DOHH2 (cell line): ENCODE data around the gene ACAN.

ENCODE experiments used
- H3F3A ChIP-seq: fragments of 200-600 bp; sonication (generic), shearing (Covaris generic); 2 replicates; pipeline ENCODE4 v1.6.0; 2016; ENCODE audit warnings: antibody characterized with exemption, mild to moderate bottlenecking; ENCODE audit not compliant: control insufficient read depth, insufficient read depth
- H3K27ac ChIP-seq: fragments of 200-600 bp; sonication (generic); 2 replicates; pipeline ENCODE4 v1.5.1; 2014; ENCODE audit warnings: low read depth, mild to moderate bottlenecking, low read length, moderate library complexity
- H3K27me3 ChIP-seq: fragments of 200-600 bp; sonication (generic); 2 replicates; pipeline ENCODE4 v1.6.1; 2014; ENCODE audit warnings: mild to moderate bottlenecking, low read length, mixed read lengths; ENCODE audit not compliant: control insufficient read depth
- H3K36me3 ChIP-seq: fragments of 200-600 bp; sonication (generic); 2 replicates; pipeline ENCODE4 v1.6.1; 2014; ENCODE audit warnings: mild to moderate bottlenecking, low read length, moderate library complexity, mixed read lengths; ENCODE audit not compliant: control insufficient read depth
- H3K4me1 ChIP-seq: fragments of 200-600 bp; sonication (generic); 2 replicates; pipeline ENCODE4 v1.6.1; 2014; ENCODE audit warnings: mild to moderate bottlenecking, low read length, mixed read lengths; ENCODE audit not compliant: control insufficient read depth
- H3K4me2 ChIP-seq: fragments of 200-600 bp; sonication (generic); 2 replicates; pipeline ENCODE4 v1.6.0; 2014; ENCODE audit warnings: mild to moderate bottlenecking, low read length, moderate library complexity
- H3K4me3 ChIP-seq: fragments of 200-600 bp; sonication (generic); 2 replicates; pipeline ENCODE4 v1.5.1; 2014; ENCODE audit warnings: mild to moderate bottlenecking, low read length, mixed read lengths
- H3K79me2 ChIP-seq: fragments of 200-600 bp; sonication (generic); 2 replicates; pipeline ENCODE4 v1.6.1; 2014; ENCODE audit warnings: mild to moderate bottlenecking, low read length, mixed read lengths; ENCODE audit not compliant: control insufficient read depth
- H3K9me2 ChIP-seq: fragments of 200-600 bp; sonication (generic); replicated peaks from 2 replicates; pipeline ENCODE4 v1.6.1; 2014; ENCODE audit warnings: mild to moderate bottlenecking, low read length, mixed read lengths; ENCODE audit not compliant: control insufficient read depth
- H3K9me3 ChIP-seq: fragments of 200-600 bp; sonication (generic); 2 replicates; pipeline ENCODE4 v1.6.1; 2014; ENCODE audit warnings: antibody characterized with exemption, low read length, mixed read lengths; ENCODE audit not compliant: control insufficient read depth, insufficient read depth
- H4K20me1 ChIP-seq: fragments of 200-600 bp; sonication (generic); 2 replicates; pipeline ENCODE4 v1.6.0; 2014; ENCODE audit warnings: low read depth, mild to moderate bottlenecking, antibody characterized with exemption, low read length, moderate library complexity; ENCODE audit not compliant: control insufficient read depth, insufficient read depth
- EZH2phosphoT487 ChIP-seq: fragments of 200-600 bp; sonication (generic); IDR thresholded peaks from 2 replicates; pipeline ENCODE4 v1.6.1; 2017; ENCODE audit warnings: borderline replicate concordance, mild to moderate bottlenecking, antibody characterized with exemption, low read length, moderate library complexity, mixed read lengths
- TF ChIP-seq, protein P1 (sequence below): fragments of 200-600 bp; sonication (generic); IDR thresholded peaks from one replicate; pipeline ENCODE4 v1.5.1; 2014; ENCODE audit warnings: antibody characterized with exemption, mild to moderate bottlenecking, low read depth, low read length; ENCODE audit not compliant: poor library complexity, severe bottlenecking

Gene ACAN

DNA sequence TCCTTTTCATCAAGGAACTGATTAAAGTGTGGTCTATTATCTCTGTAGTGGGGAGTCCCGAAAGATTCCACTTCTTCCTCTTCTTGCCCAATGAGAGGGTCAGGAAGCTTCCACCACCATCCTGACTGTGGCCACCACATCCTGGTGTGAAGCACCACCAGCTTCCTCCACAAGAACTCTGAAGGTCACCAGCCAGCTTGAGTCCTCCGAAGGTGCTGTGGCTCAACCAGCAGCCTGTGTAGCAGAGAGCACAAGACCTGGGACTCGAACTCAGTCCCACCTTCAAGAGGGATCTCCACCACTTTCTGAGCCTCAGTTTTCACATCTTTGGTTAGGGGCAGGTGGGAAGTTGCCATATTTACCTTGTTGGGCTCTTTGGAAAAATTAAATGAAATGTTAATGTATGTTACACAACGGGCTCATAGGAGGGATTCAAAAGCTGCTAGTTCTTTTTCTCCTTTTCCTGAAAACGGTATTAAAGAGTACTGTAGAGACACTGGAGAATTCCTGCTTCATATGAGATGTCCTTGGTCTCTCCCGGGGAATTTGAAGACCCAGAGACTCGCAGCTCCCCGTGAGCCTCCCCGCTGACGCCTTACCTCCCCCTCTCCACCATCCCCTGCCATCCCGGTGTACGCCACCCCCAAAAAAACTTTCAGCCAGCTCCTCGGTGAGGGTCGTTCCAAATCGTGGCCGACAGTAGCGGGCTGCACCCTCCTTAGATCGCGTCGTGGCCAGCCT, 816 bp upstream of the ACAN start:
- Histone ChIP-seq H3K27me3 (peaks cover 65% of the 10 kb centered on the region), H3K4me3 (no peak overlapping the region), H3K9me3 (no peaks in the 10 kb centered on the region), H3K27ac (no peak overlapping the region), H3K4me2 (no peak overlapping the region), H3K79me2 (no peaks in the 10 kb centered on the region), H3K9me2 (no peaks in the 10 kb centered on the region), H3K4me1 (no peaks in the 10 kb centered on the region), H3K36me3 (no peaks in the 10 kb centered on the region), H4K20me1 (no peaks in the 10 kb centered on the region), H3F3A (no peaks in the 10 kb centered on the region)
- TF ChIP-seq, protein P1, sequence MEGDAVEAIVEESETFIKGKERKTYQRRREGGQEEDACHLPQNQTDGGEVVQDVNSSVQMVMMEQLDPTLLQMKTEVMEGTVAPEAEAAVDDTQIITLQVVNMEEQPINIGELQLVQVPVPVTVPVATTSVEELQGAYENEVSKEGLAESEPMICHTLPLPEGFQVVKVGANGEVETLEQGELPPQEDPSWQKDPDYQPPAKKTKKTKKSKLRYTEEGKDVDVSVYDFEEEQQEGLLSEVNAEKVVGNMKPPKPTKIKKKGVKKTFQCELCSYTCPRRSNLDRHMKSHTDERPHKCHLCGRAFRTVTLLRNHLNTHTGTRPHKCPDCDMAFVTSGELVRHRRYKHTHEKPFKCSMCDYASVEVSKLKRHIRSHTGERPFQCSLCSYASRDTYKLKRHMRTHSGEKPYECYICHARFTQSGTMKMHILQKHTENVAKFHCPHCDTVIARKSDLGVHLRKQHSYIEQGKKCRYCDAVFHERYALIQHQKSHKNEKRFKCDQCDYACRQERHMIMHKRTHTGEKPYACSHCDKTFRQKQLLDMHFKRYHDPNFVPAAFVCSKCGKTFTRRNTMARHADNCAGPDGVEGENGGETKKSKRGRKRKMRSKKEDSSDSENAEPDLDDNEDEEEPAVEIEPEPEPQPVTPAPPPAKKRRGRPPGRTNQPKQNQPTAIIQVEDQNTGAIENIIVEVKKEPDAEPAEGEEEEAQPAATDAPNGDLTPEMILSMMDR = no peak
- no peak for TF ChIP-seq EZH2phosphoT487

DNA sequence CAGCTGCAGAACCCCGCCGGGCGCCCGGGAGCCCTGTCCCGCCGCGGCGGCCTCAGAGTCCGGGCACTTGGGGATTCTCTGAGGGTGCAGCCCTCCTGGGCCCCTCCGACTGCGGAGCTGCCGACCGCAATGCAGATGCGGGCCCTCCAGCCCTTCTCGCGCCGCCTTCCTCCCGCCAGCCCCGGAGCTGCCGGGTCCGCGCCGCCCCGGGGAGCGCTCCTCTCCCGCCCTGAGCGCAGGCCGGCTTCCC, 320 bp upstream of the ACAN start:
- Histone ChIP-seq H3K4me1 (no peaks in the 10 kb centered on the region), H3K79me2 (no peaks in the 10 kb centered on the region), H3K9me2 (no peaks in the 10 kb centered on the region), H3K36me3 (no peaks in the 10 kb centered on the region), H3K27me3 (peaks cover 61% of the 10 kb centered on the region), H3K4me2 (no peak overlapping the region), H3K27ac (no peak overlapping the region), H4K20me1 (no peaks in the 10 kb centered on the region), H3K4me3 (no peak overlapping the region), H3K9me3 (no peaks in the 10 kb centered on the region), H3F3A (no peaks in the 10 kb centered on the region)
- TF ChIP-seq, protein P1 = no peak
- TF ChIP-seq EZH2phosphoT487 = no peak

DNA sequence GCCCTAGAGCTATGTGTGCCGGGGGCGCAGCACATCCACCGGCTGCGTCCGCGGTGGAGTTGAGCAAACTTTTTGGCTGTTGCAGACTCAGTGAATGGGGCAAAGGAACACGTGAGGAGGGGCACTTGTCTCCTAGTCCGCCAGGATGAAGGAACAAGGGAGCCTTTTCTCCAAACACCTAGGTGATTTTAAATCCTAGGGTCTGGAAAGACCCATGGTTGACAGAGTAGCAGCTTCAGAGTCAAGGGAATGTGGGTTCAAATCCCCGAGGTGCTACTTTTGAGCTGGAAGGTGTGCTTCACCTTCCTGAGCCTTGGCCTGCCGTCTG, 648 bp downstream of the ACAN start:
- no peak for TF ChIP-seq EZH2phosphoT487
- TF ChIP-seq, protein P1 = no peak
- no peak overlapping the region for H3K4me3 ChIP-seq
- H3K27me3 ChIP-seq = peaks cover 52% of the 10 kb centered on the region
- H3K27ac ChIP-seq = no peak overlapping the region
- H3K36me3 ChIP-seq = no peaks in the 10 kb centered on the region
- no peaks in the 10 kb centered on the region for H3K4me1 ChIP-seq
- H4K20me1 ChIP-seq = no peaks in the 10 kb centered on the region
- H3K4me2 ChIP-seq = no peak overlapping the region
- H3F3A ChIP-seq = no peaks in the 10 kb centered on the region
- H3K9me2 ChIP-seq = no peaks in the 10 kb centered on the region
- H3K9me3 ChIP-seq = no peaks in the 10 kb centered on the region
- no peaks in the 10 kb centered on the region for H3K79me2 ChIP-seq

DNA sequence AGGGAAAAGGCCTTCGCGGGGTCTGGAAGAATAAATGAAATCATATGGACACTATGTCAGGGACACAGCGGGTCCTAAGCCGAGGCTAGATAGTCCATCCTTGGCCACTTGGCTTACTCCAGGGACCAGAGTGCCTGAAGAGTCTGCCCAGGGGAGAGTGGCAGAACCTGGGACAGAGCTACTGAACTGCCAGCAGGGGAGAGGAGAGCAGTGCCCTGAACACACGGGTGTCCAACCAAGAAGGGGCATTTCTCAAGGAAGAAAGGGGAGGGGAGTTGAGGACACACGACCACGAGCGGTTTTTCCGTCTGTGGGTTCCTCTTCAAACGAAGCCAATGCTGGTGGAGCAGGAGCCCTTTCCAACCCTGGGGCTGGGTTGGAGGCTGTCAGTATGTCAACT, 1.0 kb downstream of the ACAN start:
- H3F3A ChIP-seq = no peaks in the 10 kb centered on the region
- TF ChIP-seq, protein P1 = no peak
- no peak for TF ChIP-seq EZH2phosphoT487
- no peak overlapping the region for H3K27ac ChIP-seq
- H3K79me2 ChIP-seq = no peaks in the 10 kb centered on the region
- H3K4me1 ChIP-seq = no peaks in the 10 kb centered on the region
- peaks cover 49% of the 10 kb centered on the region for H3K27me3 ChIP-seq
- no peaks in the 10 kb centered on the region for H3K9me2 ChIP-seq
- H3K9me3 ChIP-seq = no peaks in the 10 kb centered on the region
- no peaks in the 10 kb centered on the region for H3K36me3 ChIP-seq
- no peak overlapping the region for H3K4me2 ChIP-seq
- no peak overlapping the region for H3K4me3 ChIP-seq
- no peaks in the 10 kb centered on the region for H4K20me1 ChIP-seq
